ENCODE results near the gene ADAMTS19.

ADAMTS19 gene

DNA sequence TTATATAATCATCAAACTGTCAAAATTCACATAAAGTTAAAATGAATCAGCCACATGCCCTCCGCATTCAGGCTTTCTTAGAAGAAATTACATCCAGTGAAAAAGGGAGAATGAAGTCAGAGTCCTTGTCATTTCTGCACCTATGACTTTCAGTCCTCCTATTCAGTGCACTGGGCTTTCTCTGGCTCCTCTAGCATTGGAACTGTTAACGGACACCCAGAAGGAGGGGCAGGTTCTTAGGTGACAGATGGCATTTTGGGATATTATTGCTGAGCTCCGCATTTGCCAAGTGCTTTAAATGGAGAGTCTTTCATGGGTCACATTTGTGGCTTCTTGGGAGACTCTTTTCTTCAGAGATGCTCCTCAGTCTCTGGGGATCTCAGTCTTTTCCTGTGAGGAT, 40.0 kb downstream of the ADAMTS19 start:
- TF ChIP-seq ARNTL (CRISPR knock-in tag; IDR thresholded peaks at IDR 0.05; ENCODE audit: borderline replicate concordance, low read depth) (no peak), ZFP30 (CRISPR knock-in tag; IDR thresholded peaks at IDR 0.05) (no peak), TOX (CRISPR knock-in tag; IDR thresholded peaks at IDR 0.05; ENCODE audit: borderline replicate concordance) (no peak), BACH2 (CRISPR knock-in tag; IDR thresholded peaks at IDR 0.05; ENCODE audit: borderline replicate concordance) (no peak), ZNF70 (CRISPR knock-in tag; IDR thresholded peaks at IDR 0.05) (no peak), TCF4 (CRISPR knock-in tag; IDR thresholded peaks at IDR 0.05; ENCODE audit: borderline replicate concordance) (no peak), GLIS3 (CRISPR knock-in tag; IDR thresholded peaks at IDR 0.05) (no peak)
- TF ChIP-seq, protein P1, sequence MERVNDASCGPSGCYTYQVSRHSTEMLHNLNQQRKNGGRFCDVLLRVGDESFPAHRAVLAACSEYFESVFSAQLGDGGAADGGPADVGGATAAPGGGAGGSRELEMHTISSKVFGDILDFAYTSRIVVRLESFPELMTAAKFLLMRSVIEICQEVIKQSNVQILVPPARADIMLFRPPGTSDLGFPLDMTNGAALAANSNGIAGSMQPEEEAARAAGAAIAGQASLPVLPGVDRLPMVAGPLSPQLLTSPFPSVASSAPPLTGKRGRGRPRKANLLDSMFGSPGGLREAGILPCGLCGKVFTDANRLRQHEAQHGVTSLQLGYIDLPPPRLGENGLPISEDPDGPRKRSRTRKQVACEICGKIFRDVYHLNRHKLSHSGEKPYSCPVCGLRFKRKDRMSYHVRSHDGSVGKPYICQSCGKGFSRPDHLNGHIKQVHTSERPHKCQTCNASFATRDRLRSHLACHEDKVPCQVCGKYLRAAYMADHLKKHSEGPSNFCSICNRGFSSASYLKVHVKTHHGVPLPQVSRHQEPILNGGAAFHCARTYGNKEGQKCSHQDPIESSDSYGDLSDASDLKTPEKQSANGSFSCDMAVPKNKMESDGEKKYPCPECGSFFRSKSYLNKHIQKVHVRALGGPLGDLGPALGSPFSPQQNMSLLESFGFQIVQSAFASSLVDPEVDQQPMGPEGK (CRISPR knock-in tag; IDR thresholded peaks at IDR 0.05; ENCODE audit: borderline replicate concordance): no peak
- TF ChIP-seq, protein P2, sequence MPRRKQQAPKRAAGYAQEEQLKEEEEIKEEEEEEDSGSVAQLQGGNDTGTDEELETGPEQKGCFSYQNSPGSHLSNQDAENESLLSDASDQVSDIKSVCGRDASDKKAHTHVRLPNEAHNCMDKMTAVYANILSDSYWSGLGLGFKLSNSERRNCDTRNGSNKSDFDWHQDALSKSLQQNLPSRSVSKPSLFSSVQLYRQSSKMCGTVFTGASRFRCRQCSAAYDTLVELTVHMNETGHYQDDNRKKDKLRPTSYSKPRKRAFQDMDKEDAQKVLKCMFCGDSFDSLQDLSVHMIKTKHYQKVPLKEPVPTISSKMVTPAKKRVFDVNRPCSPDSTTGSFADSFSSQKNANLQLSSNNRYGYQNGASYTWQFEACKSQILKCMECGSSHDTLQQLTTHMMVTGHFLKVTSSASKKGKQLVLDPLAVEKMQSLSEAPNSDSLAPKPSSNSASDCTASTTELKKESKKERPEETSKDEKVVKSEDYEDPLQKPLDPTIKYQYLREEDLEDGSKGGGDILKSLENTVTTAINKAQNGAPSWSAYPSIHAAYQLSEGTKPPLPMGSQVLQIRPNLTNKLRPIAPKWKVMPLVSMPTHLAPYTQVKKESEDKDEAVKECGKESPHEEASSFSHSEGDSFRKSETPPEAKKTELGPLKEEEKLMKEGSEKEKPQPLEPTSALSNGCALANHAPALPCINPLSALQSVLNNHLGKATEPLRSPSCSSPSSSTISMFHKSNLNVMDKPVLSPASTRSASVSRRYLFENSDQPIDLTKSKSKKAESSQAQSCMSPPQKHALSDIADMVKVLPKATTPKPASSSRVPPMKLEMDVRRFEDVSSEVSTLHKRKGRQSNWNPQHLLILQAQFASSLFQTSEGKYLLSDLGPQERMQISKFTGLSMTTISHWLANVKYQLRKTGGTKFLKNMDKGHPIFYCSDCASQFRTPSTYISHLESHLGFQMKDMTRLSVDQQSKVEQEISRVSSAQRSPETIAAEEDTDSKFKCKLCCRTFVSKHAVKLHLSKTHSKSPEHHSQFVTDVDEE (CRISPR knock-in tag; IDR thresholded peaks at IDR 0.05): no peak
- ATAC-seq: no peak

DNA sequence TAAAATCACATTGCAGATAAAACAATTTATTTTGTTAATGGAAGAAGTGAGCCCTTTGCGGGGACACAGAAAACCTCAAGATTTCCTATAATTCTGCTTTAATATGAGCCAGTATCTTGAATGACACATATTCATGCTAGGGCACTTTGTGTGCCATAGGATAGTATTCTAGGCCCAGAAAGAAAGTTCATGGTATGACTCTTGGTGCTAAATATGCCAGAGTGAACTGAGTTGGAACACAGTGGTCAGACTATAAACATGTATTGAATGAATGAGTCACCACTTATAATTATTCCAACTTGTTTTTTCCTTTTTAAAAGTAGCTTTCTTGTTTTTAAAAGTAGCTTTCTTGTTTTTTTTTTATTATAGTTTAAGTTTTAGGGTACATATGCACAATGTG, 46.0 kb downstream of the ADAMTS19 start:
- ATAC-seq: no peak
- no peak for TF ChIP-seq ESRRG (CRISPR knock-in tag; IDR thresholded peaks at IDR 0.05)
- TF ChIP-seq GLIS3 (CRISPR knock-in tag; IDR thresholded peaks at IDR 0.05): no peak
- TF ChIP-seq CSDC2 (CRISPR knock-in tag; IDR thresholded peaks at IDR 0.05): no peak
- TF ChIP-seq ISL1 (CRISPR knock-in tag; IDR thresholded peaks at IDR 0.05): no peak
- no peak for TF ChIP-seq ZNF8 (CRISPR knock-in tag; IDR thresholded peaks at IDR 0.05)
- TF ChIP-seq OSR1 (CRISPR knock-in tag; IDR thresholded peaks at IDR 0.05): no peak
- no peak for TF ChIP-seq RARB (CRISPR knock-in tag; IDR thresholded peaks at IDR 0.05)
- TF ChIP-seq ZC3H10 (CRISPR knock-in tag; IDR thresholded peaks at IDR 0.05): no peak
- no peak for TF ChIP-seq ZNF565 (CRISPR knock-in tag; conservative IDR thresholded peaks at IDR 0.05; ENCODE audit: low read depth)
- no peak for TF ChIP-seq TCF4 (CRISPR knock-in tag; IDR thresholded peaks at IDR 0.05; ENCODE audit: borderline replicate concordance)
- TF ChIP-seq ZNF70 (CRISPR knock-in tag; IDR thresholded peaks at IDR 0.05): no peak
- TF ChIP-seq ZFP3 (CRISPR knock-in tag; IDR thresholded peaks at IDR 0.05): no peak
- TF ChIP-seq ZFP30 (CRISPR knock-in tag; IDR thresholded peaks at IDR 0.05): no peak
- TF ChIP-seq CREB5 (CRISPR knock-in tag; IDR thresholded peaks at IDR 0.05; ENCODE audit: low read depth): no peak
- TF ChIP-seq, protein P1 (CRISPR knock-in tag; IDR thresholded peaks at IDR 0.05; ENCODE audit: borderline replicate concordance): no peak
- TF ChIP-seq BACH2 (CRISPR knock-in tag; IDR thresholded peaks at IDR 0.05; ENCODE audit: borderline replicate concordance): no peak
- TF ChIP-seq PPARA (CRISPR knock-in tag; IDR thresholded peaks at IDR 0.05; ENCODE audit: borderline replicate concordance): no peak

DNA sequence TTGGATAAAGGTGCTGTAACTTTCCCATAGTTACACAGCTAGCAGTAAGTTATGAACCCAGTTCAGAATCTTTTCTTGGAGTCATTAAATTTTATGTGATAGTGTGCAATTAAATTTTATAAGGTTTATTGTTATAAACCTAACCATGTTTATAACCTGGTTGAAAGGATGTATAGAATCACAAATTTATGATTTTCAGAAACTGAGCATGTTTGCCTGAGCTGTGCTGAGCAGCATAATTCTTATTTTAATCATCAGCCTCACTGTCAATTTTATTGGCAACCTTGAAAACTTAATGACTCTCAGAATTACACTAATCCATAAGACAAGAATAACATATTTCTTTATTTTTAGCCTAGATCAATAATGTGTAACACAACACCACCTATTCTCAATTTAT, 46.9 kb downstream of the ADAMTS19 start:
- no peak for TF ChIP-seq BACH2 (CRISPR knock-in tag; IDR thresholded peaks at IDR 0.05; ENCODE audit: borderline replicate concordance)
- no peak for TF ChIP-seq GLIS3 (CRISPR knock-in tag; IDR thresholded peaks at IDR 0.05)
- no peak for TF ChIP-seq RARB (CRISPR knock-in tag; IDR thresholded peaks at IDR 0.05)
- TF ChIP-seq OSR1 (CRISPR knock-in tag; IDR thresholded peaks at IDR 0.05): no peak
- TF ChIP-seq CSDC2 (CRISPR knock-in tag; IDR thresholded peaks at IDR 0.05): no peak
- no peak for TF ChIP-seq PPARA (CRISPR knock-in tag; IDR thresholded peaks at IDR 0.05; ENCODE audit: borderline replicate concordance)
- no peak for TF ChIP-seq ARNTL (CRISPR knock-in tag; IDR thresholded peaks at IDR 0.05; ENCODE audit: borderline replicate concordance, low read depth)
- TF ChIP-seq ZNF8 (CRISPR knock-in tag; IDR thresholded peaks at IDR 0.05): no peak
- TF ChIP-seq, protein P1 (CRISPR knock-in tag; IDR thresholded peaks at IDR 0.05; ENCODE audit: borderline replicate concordance): no peak
- TF ChIP-seq ESRRG (CRISPR knock-in tag; IDR thresholded peaks at IDR 0.05): no peak
- TF ChIP-seq CREB5 (CRISPR knock-in tag; IDR thresholded peaks at IDR 0.05; ENCODE audit: low read depth): no peak
- TF ChIP-seq ZNF565 (CRISPR knock-in tag; conservative IDR thresholded peaks at IDR 0.05; ENCODE audit: low read depth): no peak
- no peak for TF ChIP-seq TOX (CRISPR knock-in tag; IDR thresholded peaks at IDR 0.05; ENCODE audit: borderline replicate concordance)
- no peak for ATAC-seq

Measured in SK-N-SH treated with all-trans-retinoic acid at 6 μM for 48 hours (cell line).